ENCODE results near the gene SLC25A41. TPM values are rescaled to one million over a fixed set of nuclear protein-coding genes. Genes with fewer than 3 reads are reported as not detected.
"Not testable (repeated sequence)": the region's sequence is repeated elsewhere in the genome, so short reads cannot be mapped to it uniquely, and the experiment has no call there.

SLC25A41 gene
- total RNA-seq, 4 donors from 2014 or later, result 0.21 TPM; not detected in 3

GRCh38 chr19:6409346-6409745 is 24.2 kb downstream of the SLC25A41 start:
- intact Hi-C loops (cut with DNase I; ENCODE audit: low total_unique reads), result no loop called here
- H3K4me3 ChIP-seq (ENCODE audit: low read depth, poor library complexity, severe bottlenecking), result no peak overlapping the region
- DNase-seq (ENCODE audit: low spot score in 2 of 2), result no peak
- TF ChIP-seq CTCF (IDR thresholded peaks at IDR 0.05) (no peak), POLR2A (IDR thresholded peaks at IDR 0.05) (no peak)
- WGBS, 2 donors, result 93 to 97% methylated on average over 6 of the region's 6 CpGs

GRCh38 chr19:6406401-6406800 is 27.2 kb downstream of the SLC25A41 start:
- TF ChIP-seq POLR2A (IDR thresholded peaks at IDR 0.05) (no peak), CTCF (IDR thresholded peaks at IDR 0.05) (no peak)
- no peak for DNase-seq (ENCODE audit: low spot score in 2 of 2)
- H3K4me3 ChIP-seq (ENCODE audit: low read depth, poor library complexity, severe bottlenecking), result no peak overlapping the region
- 84 to 85% methylated on average over 5 of the region's 5 CpGs for WGBS, 2 donors
- intact Hi-C loops (cut with DNase I; ENCODE audit: low total_unique reads), result no loop called here

GRCh38 chr19:6402837-6403608 is 30.5 kb downstream of the SLC25A41 start:
- no peak for DNase-seq (ENCODE audit: low spot score in 2 of 2)

GRCh38 chr19:6402058-6402457 is 31.5 kb downstream of the SLC25A41 start:
- TF ChIP-seq CTCF (IDR thresholded peaks at IDR 0.05) (no peak), POLR2A (IDR thresholded peaks at IDR 0.05) (no peak)
- no peak for DNase-seq (ENCODE audit: low spot score in 2 of 2)
- H3K4me3 ChIP-seq (ENCODE audit: low read depth, poor library complexity, severe bottlenecking), result no peak overlapping the region
- intact Hi-C loops (cut with DNase I; ENCODE audit: low total_unique reads), result no loop called here
- WGBS, 2 donors, result 89% methylated on average over 10 of the region's 10 CpGs

More at GRCh38 chr19:6402837-6403608, 30.5 kb downstream of the SLC25A41 start:
- no peak overlapping the region for H3K4me3 ChIP-seq (ENCODE audit: low read depth, poor library complexity, severe bottlenecking)
- intact Hi-C loops (cut with DNase I; ENCODE audit: low total_unique reads), result no loop called here
- WGBS, 2 donors, result 51 to 56% methylated on average over 22 of the region's 22 CpGs
- TF ChIP-seq CTCF (IDR thresholded peaks at IDR 0.05) (no peak), POLR2A (IDR thresholded peaks at IDR 0.05) (no peak)

GRCh38 chr19:6400062-6400944 is 33.3 kb downstream of the SLC25A41 start:
- WGBS, 2 donors, result 86 to 92% methylated on average over 23 of the region's 23 CpGs
- DNase-seq (ENCODE audit: low spot score in 2 of 2); intact Hi-C loops (cut with DNase I; ENCODE audit: low total_unique reads); H3K4me3 ChIP-seq (ENCODE audit: low read depth, poor library complexity, severe bottlenecking): not testable (repeated sequence)

GRCh38 chr19:6396305-6396704 is 37.3 kb downstream of the SLC25A41 start:
- WGBS, 2 donors, result 88 to 94% methylated on average over 10 to 12 of the region's 12 CpGs
- DNase-seq (ENCODE audit: low spot score in 2 of 2), result no peak
- TF ChIP-seq CTCF (IDR thresholded peaks at IDR 0.05) (no peak), POLR2A (IDR thresholded peaks at IDR 0.05) (no peak)
- H3K4me3 ChIP-seq (ENCODE audit: low read depth, poor library complexity, severe bottlenecking), result no peak overlapping the region
- intact Hi-C loops (cut with DNase I; ENCODE audit: low total_unique reads), result no loop called here

Measured in lower leg skin (tissue), 4 donors.